ENCODE results near the gene SFMBT2.

DNA sequence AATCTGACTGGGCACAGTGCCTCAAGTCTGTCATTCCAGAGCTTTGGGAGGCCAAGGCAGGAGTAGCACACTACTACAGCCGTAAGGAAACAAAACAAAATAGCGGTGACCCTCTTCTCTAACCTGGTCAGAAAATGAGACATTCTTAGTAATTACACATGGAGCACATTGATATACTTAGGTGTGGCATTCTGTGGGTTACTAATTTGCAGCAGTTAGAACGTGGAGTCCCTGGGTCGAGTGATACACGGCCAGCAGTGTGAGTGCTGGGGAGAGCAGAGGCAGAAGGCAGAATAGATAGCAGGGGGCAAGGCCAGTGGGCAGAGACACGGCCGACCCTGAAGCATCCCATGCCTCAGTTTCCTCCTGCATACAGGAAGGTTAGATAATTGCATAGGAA, 28.9 kb upstream of the SFMBT2 start:
- TF ChIP-seq, protein P1, sequence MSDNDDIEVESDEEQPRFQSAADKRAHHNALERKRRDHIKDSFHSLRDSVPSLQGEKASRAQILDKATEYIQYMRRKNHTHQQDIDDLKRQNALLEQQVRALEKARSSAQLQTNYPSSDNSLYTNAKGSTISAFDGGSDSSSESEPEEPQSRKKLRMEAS (IDR thresholded peaks at IDR 0.05) = no peak
- TF ChIP-seq TCF12 (IDR thresholded peaks at IDR 0.05; ENCODE audit: low read depth) = no peak
- no peak for TF ChIP-seq TAF1 (IDR thresholded peaks at IDR 0.05; ENCODE audit: low read depth)
- no peak for TF ChIP-seq EP300 (IDR thresholded peaks at IDR 0.05; ENCODE audit: borderline replicate concordance)
- no peak for TF ChIP-seq YY1 (IDR thresholded peaks at IDR 0.05; ENCODE audit: low read depth)
- TF ChIP-seq ZBTB7A (IDR thresholded peaks at IDR 0.05; ENCODE audit: low read depth) = no peak
- TF ChIP-seq CREB1 (IDR thresholded peaks at IDR 0.05; ENCODE audit: low read depth) = no peak
- TF ChIP-seq EGR1 (IDR thresholded peaks at IDR 0.05) = no peak
- TF ChIP-seq RAD21 (IDR thresholded peaks at IDR 0.05; ENCODE audit: low read depth) = no peak
- TF ChIP-seq, protein P2, sequence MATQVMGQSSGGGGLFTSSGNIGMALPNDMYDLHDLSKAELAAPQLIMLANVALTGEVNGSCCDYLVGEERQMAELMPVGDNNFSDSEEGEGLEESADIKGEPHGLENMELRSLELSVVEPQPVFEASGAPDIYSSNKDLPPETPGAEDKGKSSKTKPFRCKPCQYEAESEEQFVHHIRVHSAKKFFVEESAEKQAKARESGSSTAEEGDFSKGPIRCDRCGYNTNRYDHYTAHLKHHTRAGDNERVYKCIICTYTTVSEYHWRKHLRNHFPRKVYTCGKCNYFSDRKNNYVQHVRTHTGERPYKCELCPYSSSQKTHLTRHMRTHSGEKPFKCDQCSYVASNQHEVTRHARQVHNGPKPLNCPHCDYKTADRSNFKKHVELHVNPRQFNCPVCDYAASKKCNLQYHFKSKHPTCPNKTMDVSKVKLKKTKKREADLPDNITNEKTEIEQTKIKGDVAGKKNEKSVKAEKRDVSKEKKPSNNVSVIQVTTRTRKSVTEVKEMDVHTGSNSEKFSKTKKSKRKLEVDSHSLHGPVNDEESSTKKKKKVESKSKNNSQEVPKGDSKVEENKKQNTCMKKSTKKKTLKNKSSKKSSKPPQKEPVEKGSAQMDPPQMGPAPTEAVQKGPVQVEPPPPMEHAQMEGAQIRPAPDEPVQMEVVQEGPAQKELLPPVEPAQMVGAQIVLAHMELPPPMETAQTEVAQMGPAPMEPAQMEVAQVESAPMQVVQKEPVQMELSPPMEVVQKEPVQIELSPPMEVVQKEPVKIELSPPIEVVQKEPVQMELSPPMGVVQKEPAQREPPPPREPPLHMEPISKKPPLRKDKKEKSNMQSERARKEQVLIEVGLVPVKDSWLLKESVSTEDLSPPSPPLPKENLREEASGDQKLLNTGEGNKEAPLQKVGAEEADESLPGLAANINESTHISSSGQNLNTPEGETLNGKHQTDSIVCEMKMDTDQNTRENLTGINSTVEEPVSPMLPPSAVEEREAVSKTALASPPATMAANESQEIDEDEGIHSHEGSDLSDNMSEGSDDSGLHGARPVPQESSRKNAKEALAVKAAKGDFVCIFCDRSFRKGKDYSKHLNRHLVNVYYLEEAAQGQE (IDR thresholded peaks at IDR 0.05; ENCODE audit: low read depth) = no peak
- TF ChIP-seq, protein P3, sequence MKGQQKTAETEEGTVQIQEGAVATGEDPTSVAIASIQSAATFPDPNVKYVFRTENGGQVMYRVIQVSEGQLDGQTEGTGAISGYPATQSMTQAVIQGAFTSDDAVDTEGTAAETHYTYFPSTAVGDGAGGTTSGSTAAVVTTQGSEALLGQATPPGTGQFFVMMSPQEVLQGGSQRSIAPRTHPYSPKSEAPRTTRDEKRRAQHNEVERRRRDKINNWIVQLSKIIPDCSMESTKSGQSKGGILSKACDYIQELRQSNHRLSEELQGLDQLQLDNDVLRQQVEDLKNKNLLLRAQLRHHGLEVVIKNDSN (IDR thresholded peaks at IDR 0.05) = no peak
- TF ChIP-seq NFIC (IDR thresholded peaks at IDR 0.05) = no peak
- TF ChIP-seq TEAD4 (IDR thresholded peaks at IDR 0.05) = no peak
- no peak for TF ChIP-seq FOXM1 (IDR thresholded peaks at IDR 0.05; ENCODE audit: borderline replicate concordance, low read depth)

Data from Ishikawa (cell line).